ENCODE measurements around the gene IL32. TPM values are rescaled to one million over a fixed set of nuclear protein-coding genes. Genes with fewer than 3 reads are reported as not detected.

Gene IL32
- total and polyA plus RNA-seq, 9 of the 15 experiments (the other 6 are each of a cell fraction or from before 2014, with no cell fraction given) = 0.21 to 2.2 (median 0.37) TPM; not detected in 3

GRCh38 chr16:3036726-3037315 lies 28.6 kb upstream of the IL32 start, which contains the start of gene BICDL2:
Gene BICDL2 (minus strand): TSS chr16:3036944. CDS start chr16:3035496, 1,448 bp downstream.
- FAIRE-seq (no peak), DNase-seq (ENCODE audit: extremely low read depth in 1 of 4, low spot score in 3 of 4) (peak in 1 of 4 experiments; percentile 16), ATAC-seq (no peak)
- peak within 1 kb of the TSS in 1 of 2 experiments; percentile 71; a peak in 2 of 4 replicates for H3K9ac ChIP-seq (ENCODE audit: insufficient read depth in 1 of 2, low read depth in 2 of 2, low read length in 2 of 2)
- H2AFZ ChIP-seq (ENCODE audit: low read depth, low read length) = no peak within 1 kb of the TSS
- no peaks in the 10 kb centered on the region for H3K9me1 ChIP-seq (ENCODE audit: control insufficient read depth, insufficient read depth, low read length)
- no TSS peak for BruUV-seq (replicated peaks)
- H3K9me3 ChIP-seq (replicated peaks; ENCODE audit: control insufficient read depth, insufficient read depth, low read depth, low read length) = no peaks in the 10 kb centered on the region
- H3K4me3 ChIP-seq = no peak within 1 kb of the TSS
- in situ Hi-C loops (cut with MboI) (no loop called here), intact Hi-C loops (cut with micrococcal nuclease) (no loop called here)
- ChIA-PET CTCF (ENCODE audit: low intra/inter-chr PET ratio) (no interaction called here), POLR2A (no interaction called here)
- H3K36me3 ChIP-seq (ENCODE audit: control insufficient read depth, insufficient read depth, low read length) = no peaks in the 10 kb centered on the region
- 3% methylated on average over 13 of the region's 44 CpGs for WGBS (ENCODE audit: insufficient coverage, low coverage, missing lambda C conversion rate)
- H4K20me1 ChIP-seq (replicated peaks; ENCODE audit: control insufficient read depth, insufficient read depth, low read length) = peaks cover 8% of the 10 kb centered on the region
- H3K27me3 ChIP-seq (ENCODE audit: control insufficient read depth in 2 of 2, insufficient read depth in 2 of 2, low read length in 2 of 2) = peaks cover 58 to 77% of the 10 kb centered on the region in 2 experiments
- H3K4me2 ChIP-seq (ENCODE audit: insufficient read depth, low read length) = no peak within 1 kb of the TSS
- H3K79me2 ChIP-seq (ENCODE audit: control insufficient read depth, insufficient read depth, low read length) = no peaks in the 10 kb centered on the region
- TF ChIP-seq ZC3H4 (CRISPR knock-in tag; IDR thresholded peaks at IDR 0.05; ENCODE audit: borderline replicate concordance) = no peak
- TF ChIP-seq EZH2 (IDR thresholded peaks at IDR 0.05; ENCODE audit: borderline replicate concordance, low read depth, low read length) = peak; percentile 90; the same call in 1 of the 2 replicates
- no peak within 1 kb of the TSS for H3K27ac ChIP-seq (ENCODE audit: extremely low read depth, low read depth, low read length)
- H3K4me1 ChIP-seq (replicated peaks in 1 of 2; ENCODE audit: control insufficient read depth in 2 of 2, insufficient read depth in 2 of 2, low read length in 2 of 2) = peaks cover 0 to 16% of the 10 kb centered on the region in 2 experiments; a peak in 3 of 5 replicates

GRCh38 chr16:3038256-3038655 lies 27.2 kb upstream of the IL32 start:
- FAIRE-seq = no peak
- Histone ChIP-seq H2AFZ (ENCODE audit: low read depth, low read length) (no peak overlapping the region), H3K9me1 (ENCODE audit: control insufficient read depth, insufficient read depth, low read length) (no peaks in the 10 kb centered on the region), H3K27me3 (ENCODE audit: control insufficient read depth in 2 of 2, insufficient read depth in 2 of 2, low read length in 2 of 2) (peaks cover 54 to 67% of the 10 kb centered on the region in 2 experiments), H3K9ac (ENCODE audit: insufficient read depth in 1 of 2, low read depth in 2 of 2, low read length in 2 of 2) (peak overlapping the region in 1 of 2 experiments; percentile 17; a peak in 1 of 4 replicates), H3K27ac (ENCODE audit: extremely low read depth, low read depth, low read length) (no peak overlapping the region), H3K36me3 (ENCODE audit: control insufficient read depth, insufficient read depth, low read length) (no peaks in the 10 kb centered on the region), H3K9me3 (replicated peaks; ENCODE audit: control insufficient read depth, insufficient read depth, low read depth, low read length) (no peaks in the 10 kb centered on the region), H3K4me2 (ENCODE audit: insufficient read depth, low read length) (no peak overlapping the region), H3K4me1 (replicated peaks in 1 of 2; ENCODE audit: control insufficient read depth in 2 of 2, insufficient read depth in 2 of 2, low read length in 2 of 2) (peaks cover 0 to 16% of the 10 kb centered on the region in 2 experiments; a peak in 2 of 5 replicates), H3K79me2 (ENCODE audit: control insufficient read depth, insufficient read depth, low read length) (no peaks in the 10 kb centered on the region), H3K4me3 (no peak overlapping the region), H4K20me1 (replicated peaks; ENCODE audit: control insufficient read depth, insufficient read depth, low read length) (peaks cover 8% of the 10 kb centered on the region)
- ChIA-PET POLR2A (interaction anchor here (0.6 to 1.0 kb wide), 3 partner anchors 38 to 197 kb away, joined by 3 read pairs; partner anchors contain the start of gene ZNF200), CTCF (ENCODE audit: low intra/inter-chr PET ratio) (no interaction called here)
- no TSS peak for BruUV-seq (replicated peaks)
- in situ Hi-C loops (cut with MboI) (no loop called here), intact Hi-C loops (cut with micrococcal nuclease) (no loop called here)
- ATAC-seq = peak; percentile 61
- 6% methylated on average over 11 of the region's 11 CpGs for WGBS (ENCODE audit: insufficient coverage, low coverage, missing lambda C conversion rate)
- no peak for DNase-seq (ENCODE audit: extremely low read depth in 1 of 4, low spot score in 3 of 4)
- peak; percentile 79 for TF ChIP-seq ATF3 (IDR thresholded peaks at IDR 0.05)
- TF ChIP-seq ATF3 (CRISPR knock-in tag; conservative IDR thresholded peaks at IDR 0.05) = no peak
- TF ChIP-seq MAFF (IDR thresholded peaks at IDR 0.05; ENCODE audit: low read length) = no peak
- TF ChIP-seq CEBPB (tag; IDR thresholded peaks at IDR 0.05) = peak; percentile 77
- TF ChIP-seq ELF4 (CRISPR knock-in tag; IDR thresholded peaks at IDR 0.05) = no peak
- TF ChIP-seq PHF20 (IDR thresholded peaks at IDR 0.05; ENCODE audit: partially characterized antibody) = no peak
- TF ChIP-seq CEBPG (CRISPR knock-in tag; IDR thresholded peaks at IDR 0.05) = peak; percentile 89
- TF ChIP-seq CEBPG (tag; conservative IDR thresholded peaks at IDR 0.05 in 1 of 2, IDR thresholded peaks at IDR 0.05 in 1 of 2) = peak; percentile 53 to 78; a peak in 3 of 4 replicates
